NT2/D1 (cell line): ENCODE data around the gene HPCAL4.

Source experiments
- SUZ12 ChIP-seq: IDR thresholded peaks from 2 replicates; pipeline ENCODE4 v1.6.1; 2011; ENCODE audit not compliant: insufficient read length, insufficient read depth; ENCODE audit errors: extremely low read depth
- YY1 ChIP-seq: IDR thresholded peaks from 2 replicates; pipeline ENCODE4 v1.6.1; 2011; ENCODE audit not compliant: insufficient read length, insufficient read depth
- ZNF274 ChIP-seq: IDR thresholded peaks from 2 replicates; pipeline ENCODE4 v1.6.1; 2011; ENCODE audit warnings: mild to moderate bottlenecking, low read depth, low read length

GRCh38 chr1:39668894-39669293, 22.3 kb downstream of the HPCAL4 start:
- TF ChIP-seq ZNF274 (no peak), SUZ12 (no peak), YY1 (no peak)
